SK-N-SH (cell line): ENCODE data around the gene ELP1.

Source experiments
- CTCF ChIP-seq: fragments of 200-600 bp; sonication (generic); IDR thresholded peaks from 2 replicates; pipeline ENCODE4 v1.6.1; 2017; ENCODE audit warnings: antibody characterized with exemption, mild to moderate bottlenecking, moderate library complexity
- IRF3 ChIP-seq: fragments of 150-350 bp; IDR thresholded peaks from 2 replicates; pipeline ENCODE4 v1.6.1; 2016; ENCODE audit warnings: mild to moderate bottlenecking, low read depth, low read length
- JUND ChIP-seq: IDR thresholded peaks from 2 replicates; pipeline ENCODE4 v1.4.0; 2012
- RCOR1 ChIP-seq: fragments of 150-350 bp; IDR thresholded peaks from 2 replicates; pipeline ENCODE4 v1.6.1; 2017; ENCODE audit warnings: antibody characterized with exemption, low read length
- SMC3 ChIP-seq: IDR thresholded peaks from 2 replicates; pipeline ENCODE4 v1.6.1; 2012; ENCODE audit warnings: low read depth, low read length, improper control_type of control experiment
- TAF1 ChIP-seq: IDR thresholded peaks from 2 replicates; pipeline ENCODE4 v1.6.1; 2012; ENCODE audit warnings: low read depth, mild to moderate bottlenecking, low read length, moderate library complexity, borderline replicate concordance
- USF2 ChIP-seq: fragments of 150-350 bp; IDR thresholded peaks from 2 replicates; pipeline ENCODE4 v1.6.1; 2017; ENCODE audit warnings: antibody characterized with exemption, low read length, low read depth, borderline replicate concordance

GRCh38 chr9:108830272-108830671 is 103.7 kb downstream of the ELP1 start:
- no peak for TF ChIP-seq TAF1
- no peak for TF ChIP-seq SMC3
- no peak for TF ChIP-seq CTCF
- no peak for TF ChIP-seq IRF3
- no peak for TF ChIP-seq JUND
- no peak for TF ChIP-seq USF2
- no peak for TF ChIP-seq RCOR1
